ENCODE measurements around the gene FGF7. TPM values are rescaled to one million over a fixed set of nuclear protein-coding genes. Genes with fewer than 3 reads are reported as not detected.
A peak's percentile ranks its signal among the peaks of the same experiment; 100 is the strongest.

FGF7 gene
- total and polyA plus RNA-seq, 2 experiments from 2014 or later, result 0.03 to 0.08 TPM

DNA sequence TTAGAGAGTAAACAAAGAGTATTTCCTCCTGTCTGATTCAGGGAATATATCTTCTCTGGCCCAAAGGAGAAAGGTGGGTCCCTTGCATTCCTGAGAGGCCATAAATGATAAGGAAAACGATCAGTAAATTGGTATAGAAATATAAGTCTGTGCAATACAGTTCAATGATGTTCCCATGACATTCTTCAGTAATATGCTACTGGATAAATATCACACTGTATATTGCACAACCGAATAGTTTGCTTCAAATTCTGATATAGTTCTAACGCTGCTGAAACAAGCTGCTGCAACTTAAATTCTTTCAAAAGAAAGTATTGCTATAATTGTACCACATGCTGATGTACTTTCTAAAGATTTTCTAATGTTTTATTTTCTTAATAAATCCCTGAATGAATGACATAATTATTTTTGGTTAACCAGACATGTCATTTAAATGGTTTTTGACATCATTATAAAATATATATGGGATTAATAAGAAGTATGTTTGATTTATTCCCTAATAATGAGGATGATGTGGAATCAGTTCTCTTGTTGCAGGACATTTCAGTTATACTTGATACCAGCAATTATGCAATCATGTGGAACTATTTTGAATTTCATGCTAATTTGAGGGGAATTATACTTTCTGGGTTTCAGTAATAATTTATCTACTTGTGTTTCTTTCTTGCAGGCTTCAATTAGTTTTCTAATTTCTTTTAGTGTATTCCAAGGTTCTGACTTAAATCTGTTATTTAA is 44.9 kb downstream of the FGF7 start:
- no peak overlapping the region for H3K4me2 ChIP-seq
- no peaks in the 10 kb centered on the region for H3K27me3 ChIP-seq (ENCODE audit: insufficient read depth)
- TF ChIP-seq ZNF331 (CRISPR knock-in tag; IDR thresholded peaks at IDR 0.05; ENCODE audit: low read depth) (no peak), NANOG (IDR thresholded peaks at IDR 0.05; ENCODE audit: borderline replicate concordance) (no peak), CREB1 (CRISPR knock-in tag; IDR thresholded peaks at IDR 0.05; ENCODE audit: low read depth) (no peak), CTCF (conservative IDR thresholded peaks at IDR 0.05; ENCODE audit: low read depth in 2 of 2) (no peak)
- no peaks in the 10 kb centered on the region for H3K9me2 ChIP-seq (ENCODE audit: insufficient read depth)
- no peaks in the 10 kb centered on the region for H3K79me2 ChIP-seq (replicated peaks; ENCODE audit: insufficient read depth)
- Mint-ChIP-seq H3K27ac (no peak overlapping the region), H3K4me1 (no peaks in the 10 kb centered on the region), H3K36me3 (ENCODE audit: low read depth) (no peaks in the 10 kb centered on the region), H3K27me3 (ENCODE audit: insufficient read depth, low read depth, poor library complexity) (peaks cover 2% of the 10 kb centered on the region), H3K9me3 (no peaks in the 10 kb centered on the region), H3K4me3 (no peak overlapping the region)
- H3K36me3 ChIP-seq (ENCODE audit: insufficient read depth), result no peaks in the 10 kb centered on the region
- no peak overlapping the region for H3K27ac ChIP-seq (ENCODE audit: low read depth)
- no peaks in the 10 kb centered on the region for H3K4me1 ChIP-seq (ENCODE audit: insufficient read depth)
- H3K4me3 ChIP-seq, result no peak overlapping the region
- no peaks in the 10 kb centered on the region for H3F3A ChIP-seq (replicated peaks; ENCODE audit: low read depth)
- DNase-seq (ENCODE audit: low spot score), result no peak
- H2AFZ ChIP-seq, result no peak overlapping the region
- no peaks in the 10 kb centered on the region for H4K20me1 ChIP-seq (replicated peaks; ENCODE audit: insufficient read depth)
- ATAC-seq, result no peak

DNA sequence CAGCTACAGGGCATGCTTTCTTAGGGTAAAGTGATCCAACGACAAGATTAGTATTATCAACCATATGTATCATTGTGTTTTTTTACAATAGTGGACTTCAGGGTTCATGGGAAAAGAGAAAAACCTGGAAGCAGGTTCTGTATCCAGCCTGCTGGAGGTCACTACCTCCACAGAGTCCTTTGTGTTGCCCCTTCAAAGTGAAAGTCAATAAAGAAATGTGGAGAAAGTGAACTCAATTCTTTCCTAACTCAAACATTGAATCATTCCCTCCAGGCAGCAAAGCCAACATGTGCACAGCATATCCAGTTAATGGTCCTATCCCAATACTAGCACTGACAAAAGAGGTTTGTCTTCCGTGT is 45.4 kb downstream of the FGF7 start:
- no peaks in the 10 kb centered on the region for H3K9me3 Mint-ChIP-seq
- DNase-seq (ENCODE audit: low spot score) (no peak), ATAC-seq (no peak)
- Histone ChIP-seq H3K9me2 (ENCODE audit: insufficient read depth) (no peaks in the 10 kb centered on the region), H3K27me3 (ENCODE audit: insufficient read depth) (no peaks in the 10 kb centered on the region), H3K79me2 (replicated peaks; ENCODE audit: insufficient read depth) (no peaks in the 10 kb centered on the region), H3K4me2 (no peak overlapping the region), H2AFZ (0 out of 2 replicates have a peak overlapping the region, but pooled peaks have one; percentile 3), H4K20me1 (replicated peaks; ENCODE audit: insufficient read depth) (no peaks in the 10 kb centered on the region), H3K4me1 (ENCODE audit: insufficient read depth) (no peaks in the 10 kb centered on the region), H3K36me3 (ENCODE audit: insufficient read depth) (no peaks in the 10 kb centered on the region), H3K4me3 (no peak overlapping the region), H3K27ac (ENCODE audit: low read depth) (no peak overlapping the region), H3F3A (replicated peaks; ENCODE audit: low read depth) (no peaks in the 10 kb centered on the region)
- no peaks in the 10 kb centered on the region for H3K36me3 Mint-ChIP-seq (ENCODE audit: low read depth)
- H3K27ac Mint-ChIP-seq, result no peak overlapping the region
- H3K27me3 Mint-ChIP-seq (ENCODE audit: insufficient read depth, low read depth, poor library complexity), result no peaks in the 10 kb centered on the region
- H3K4me1 Mint-ChIP-seq, result no peaks in the 10 kb centered on the region
- H3K4me3 Mint-ChIP-seq, result no peak overlapping the region
- TF ChIP-seq JUNB (IDR thresholded peaks at IDR 0.05; ENCODE audit: unreplicated experiment) (no peak), ZNF331 (CRISPR knock-in tag; IDR thresholded peaks at IDR 0.05; ENCODE audit: low read depth) (no peak), CTCF (conservative IDR thresholded peaks at IDR 0.05; ENCODE audit: low read depth in 2 of 2) (no peak), ZNF114 (CRISPR knock-in tag; IDR thresholded peaks at IDR 0.05) (no peak), NANOG (IDR thresholded peaks at IDR 0.05; ENCODE audit: borderline replicate concordance) (no peak), REST (IDR thresholded peaks at IDR 0.05; ENCODE audit: unreplicated experiment) (no peak), POLR2AphosphoS5 (IDR thresholded peaks at IDR 0.05; ENCODE audit: low read depth) (no peak), EZH2 (IDR thresholded peaks at IDR 0.05; ENCODE audit: low read depth, unreplicated experiment) (no peak)
- TF ChIP-seq, protein P1, sequence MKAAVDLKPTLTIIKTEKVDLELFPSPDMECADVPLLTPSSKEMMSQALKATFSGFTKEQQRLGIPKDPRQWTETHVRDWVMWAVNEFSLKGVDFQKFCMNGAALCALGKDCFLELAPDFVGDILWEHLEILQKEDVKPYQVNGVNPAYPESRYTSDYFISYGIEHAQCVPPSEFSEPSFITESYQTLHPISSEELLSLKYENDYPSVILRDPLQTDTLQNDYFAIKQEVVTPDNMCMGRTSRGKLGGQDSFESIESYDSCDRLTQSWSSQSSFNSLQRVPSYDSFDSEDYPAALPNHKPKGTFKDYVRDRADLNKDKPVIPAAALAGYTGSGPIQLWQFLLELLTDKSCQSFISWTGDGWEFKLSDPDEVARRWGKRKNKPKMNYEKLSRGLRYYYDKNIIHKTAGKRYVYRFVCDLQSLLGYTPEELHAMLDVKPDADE (IDR thresholded peaks at IDR 0.05), result no peak
